H9 (cell line): Measurements from ENCODE around the gene SMIM14. TPM values are rescaled to one million over a fixed set of nuclear protein-coding genes. Genes with fewer than 3 reads are reported as not detected.
A peak's percentile ranks its signal among the peaks of the same experiment; 100 is the strongest.

Experiments
- DNase-seq: peaks from one replicate; pipeline ENCODE4 v3.0.0-alpha.2; 2017
- H2AFZ ChIP-seq: one replicate; pipeline ENCODE4 v1.6.1; 2013; ENCODE audit warnings: mild to moderate bottlenecking, low read length, control low read depth, moderate library complexity
- H2AK5ac ChIP-seq: 2 replicates; pipeline ENCODE4 v1.6.1; 2013; ENCODE audit warnings: low read length, control low read depth, mixed read lengths; ENCODE audit not compliant: insufficient read length
- H2BK120ac ChIP-seq: one replicate; pipeline ENCODE4 v1.6.1; 2013; ENCODE audit warnings: low read depth, mild to moderate bottlenecking, low read length, control low read depth, inconsistent platforms; ENCODE audit not compliant: poor library complexity, severe bottlenecking
- H2BK12ac ChIP-seq: 2 replicates; pipeline ENCODE4 v1.6.1; 2013; ENCODE audit warnings: low read length, control low read depth, mixed read lengths, low read depth; ENCODE audit not compliant: insufficient read length
- H2BK15ac ChIP-seq: 2 replicates; pipeline ENCODE4 v1.6.1; 2013; ENCODE audit warnings: low read depth, low read length, control low read depth
- H2BK20ac ChIP-seq: one replicate; pipeline ENCODE4 v1.6.1; 2013; ENCODE audit warnings: low read depth, mild to moderate bottlenecking, low read length, control low read depth, inconsistent platforms; ENCODE audit not compliant: poor library complexity, severe bottlenecking
- H2BK5ac ChIP-seq: 2 replicates; pipeline ENCODE4 v1.6.1; 2013; ENCODE audit warnings: low read length, control low read depth, mixed read lengths; ENCODE audit not compliant: insufficient read length
- H3K14ac ChIP-seq: 2 replicates; pipeline ENCODE4 v1.6.1; 2013; ENCODE audit warnings: low read length, control low read depth; ENCODE audit not compliant: insufficient read depth
- H3K18ac ChIP-seq: 2 replicates; pipeline ENCODE4 v1.6.1; 2013; ENCODE audit warnings: low read depth, mild to moderate bottlenecking, mixed read lengths, low read length, control low read depth; ENCODE audit not compliant: insufficient read length
- H3K23ac ChIP-seq: 2 replicates; pipeline ENCODE4 v1.6.1; 2013; ENCODE audit warnings: low read length, control low read depth, mixed read lengths, low read depth; ENCODE audit not compliant: insufficient read length
- H3K23me2 ChIP-seq: 2 replicates; pipeline ENCODE4 v1.6.1; 2013; ENCODE audit warnings: low read depth, mild to moderate bottlenecking, mixed read lengths, low read length, control low read depth; ENCODE audit not compliant: insufficient read length, poor library complexity, severe bottlenecking
- H3K27ac ChIP-seq: 2 replicates; pipeline ENCODE4 v1.5.1; 2013; ENCODE audit warnings: low read length, control low read depth, mixed read lengths, low read depth; ENCODE audit not compliant: insufficient read length
- H3K27me3 ChIP-seq: 2 replicates; pipeline ENCODE4 v1.6.1; 2013; ENCODE audit warnings: low read length, control low read depth, inconsistent platforms; ENCODE audit not compliant: insufficient read depth
- H3K4ac ChIP-seq: 2 replicates; pipeline ENCODE4 v1.6.1; 2013; ENCODE audit warnings: low read depth, mild to moderate bottlenecking, control low read depth, inconsistent platforms, low read length, moderate library complexity
- H3K4me1 ChIP-seq: 2 replicates; pipeline ENCODE4 v1.6.1; 2013; ENCODE audit warnings: low read length, control low read depth, inconsistent platforms; ENCODE audit not compliant: insufficient read depth
- H3K4me2 ChIP-seq: 2 replicates; pipeline ENCODE4 v1.6.1; 2013; ENCODE audit warnings: low read length, control low read depth, mixed read lengths; ENCODE audit not compliant: insufficient read length, insufficient read depth
- H3K56ac ChIP-seq: 2 replicates; pipeline ENCODE4 v1.6.1; 2013; ENCODE audit warnings: low read depth, mild to moderate bottlenecking, mixed read lengths, low read length, control low read depth; ENCODE audit not compliant: insufficient read length
- H3K79me1 ChIP-seq: 2 replicates; pipeline ENCODE4 v1.6.1; 2013; ENCODE audit warnings: low read depth, mild to moderate bottlenecking, moderate library complexity, low read length, control low read depth, inconsistent platforms; ENCODE audit not compliant: insufficient read depth, poor library complexity, severe bottlenecking
- H3K79me2 ChIP-seq: 2 replicates; pipeline ENCODE4 v1.6.1; 2013; ENCODE audit warnings: low read length, control low read depth, inconsistent platforms; ENCODE audit not compliant: insufficient read depth
- H3K9ac ChIP-seq: 2 replicates; pipeline ENCODE4 v1.6.1; 2013; ENCODE audit warnings: low read length, control low read depth, mixed read lengths; ENCODE audit not compliant: insufficient read length; ENCODE audit errors: extremely low read depth
- H3K9me3 ChIP-seq: one replicate; pipeline ENCODE4 v1.6.1; 2013; ENCODE audit warnings: low read depth, low read length, inconsistent platforms; ENCODE audit not compliant: control insufficient read depth
- H3T11ph ChIP-seq: one replicate; pipeline ENCODE4 v1.6.1; 2013; ENCODE audit warnings: mild to moderate bottlenecking, low read length, control low read depth, inconsistent platforms
- H4K20me1 ChIP-seq: one replicate; pipeline ENCODE4 v1.6.1; 2013; ENCODE audit not compliant: control insufficient read depth, insufficient read length, insufficient read depth
- H4K5ac ChIP-seq: 2 replicates; pipeline ENCODE4 v1.6.1; 2013; ENCODE audit warnings: low read depth, mild to moderate bottlenecking, mixed read lengths, low read length, control low read depth; ENCODE audit not compliant: insufficient read length
- H4K8ac ChIP-seq: replicated peaks from 2 replicates; pipeline ENCODE4 v1.6.1; 2013; ENCODE audit warnings: low read length, control low read depth, mixed read lengths, low read depth; ENCODE audit not compliant: insufficient read length
- H4K91ac ChIP-seq: 2 replicates; pipeline ENCODE4 v1.6.1; 2013; ENCODE audit warnings: low read depth, mild to moderate bottlenecking, moderate library complexity, mixed read lengths, low read length, control low read depth; ENCODE audit not compliant: insufficient read length
- H3K27ac Mint-ChIP-seq, 3 experiments: 2 replicates in 2 of 3; 3 replicates in 1 of 3; pipeline ENCODE4 v1.8.0; 2020 to 2021; ENCODE audit warnings: mixed read lengths in 3 of 3, mild to moderate bottlenecking in 1 of 3, moderate library complexity in 1 of 3
- H3K27me3 Mint-ChIP-seq: 2 replicates; pipeline ENCODE4 v1.8.0; 2021; ENCODE audit warnings: low read depth, mild to moderate bottlenecking, moderate library complexity, mixed read lengths
- H3K36me3 Mint-ChIP-seq, 3 experiments: 2 replicates in 2 of 3; 3 replicates in 1 of 3; pipeline ENCODE4 v1.8.0; 2020 to 2021; ENCODE audit warnings: low read depth in 3 of 3, mixed read lengths in 3 of 3; ENCODE audit not compliant: insufficient read depth in 1 of 3
- H3K4me1 Mint-ChIP-seq, 2 experiments: 2 replicates each; pipeline ENCODE4 v1.8.0; 2020; ENCODE audit warnings: mixed read lengths in 2 of 2
- H3K4me3 Mint-ChIP-seq, 2 experiments: 2 replicates in 1 of 2; 3 replicates in 1 of 2; pipeline ENCODE4 v1.8.0; 2020 to 2021; ENCODE audit warnings: mild to moderate bottlenecking in 2 of 2, mixed read lengths in 2 of 2, moderate library complexity in 1 of 2
- H3K9me3 Mint-ChIP-seq, 2 experiments: 2 replicates in 1 of 2; 3 replicates in 1 of 2; pipeline ENCODE4 v1.8.0; 2020; ENCODE audit warnings: mild to moderate bottlenecking in 2 of 2, mixed read lengths in 2 of 2, moderate library complexity in 1 of 2
- WGBS: extraction: QIAGEN DNeasy Blood & Tissue Kit; methylation state at CpG from one replicate; pipeline ENCODE4 v1.1.7; 2013; ENCODE audit warnings: missing lambda C conversion rate, low lambda C conversion rate, mixed read lengths; ENCODE audit not compliant: insufficient read length; ENCODE audit errors: extremely low coverage; 5-methylcytosine and 5-hydroxymethylcytosine counted together
- total RNA-seq: library from RNA; stranded (reverse); gene quantifications from 2 replicates; pipeline ENCODE4 v1.2.1, GENCODE V29; 2021
- TF ChIP-seq, protein P1 (sequence below): fragments of 200-600 bp; sonication (generic); conservative IDR thresholded peaks from 3 replicates; pipeline ENCODE4 v1.8.0; 2021; ENCODE audit warnings: antibody characterized with exemption, mild to moderate bottlenecking

The SMIM14 gene
- total RNA-seq, 1 experiment from 2014 or later: 19.4 TPM

DNA sequence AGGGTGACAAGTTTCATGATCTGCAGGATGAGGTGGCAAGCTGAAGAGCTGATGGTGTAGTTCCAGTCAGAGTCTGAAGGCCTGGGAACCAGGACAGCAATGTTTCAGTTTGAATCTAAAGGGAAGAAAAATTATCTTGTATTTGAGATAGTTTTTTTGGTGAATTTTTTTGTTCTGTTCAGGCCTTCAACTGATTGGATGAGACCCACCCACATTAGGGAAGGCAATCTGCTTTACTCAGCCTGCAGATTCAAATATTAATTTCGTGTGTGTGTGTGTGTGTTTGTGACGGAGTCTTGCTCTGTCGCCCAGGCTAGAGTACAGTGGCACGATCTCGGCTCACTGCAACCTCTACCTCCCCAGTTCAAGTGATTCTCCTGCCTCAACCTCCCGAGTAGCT lies 22.1 kb upstream of the SMIM14 start:
- Histone ChIP-seq H2BK20ac (no peak overlapping the region), H4K8ac (no peak overlapping the region), H3K18ac (no peak overlapping the region), H4K91ac (no peak overlapping the region), H2BK5ac (no peak overlapping the region), H3K9ac (no peak overlapping the region), H2BK120ac (no peak overlapping the region), H3K4me2 (no peak overlapping the region), H4K5ac (no peak overlapping the region), H3K9me3 (no peaks in the 10 kb centered on the region), H3K23me2 (no peaks in the 10 kb centered on the region), H3K79me1 (no peaks in the 10 kb centered on the region), H3K23ac (no peak overlapping the region), H4K20me1 (no peaks in the 10 kb centered on the region), H2AK5ac (no peak overlapping the region), H2BK15ac (no peak overlapping the region), H3K4me1 (no peaks in the 10 kb centered on the region), H2AFZ (no peak overlapping the region), H3K27me3 (no peaks in the 10 kb centered on the region), H3K4ac (no peak overlapping the region), H3T11ph (no peak overlapping the region), H2BK12ac (no peak overlapping the region), H3K56ac (no peak overlapping the region), H3K27ac (no peak overlapping the region), H3K14ac (no peak overlapping the region), H3K79me2 (no peaks in the 10 kb centered on the region)
- no peaks in the 10 kb centered on the region for H3K9me3 Mint-ChIP-seq
- no peaks in the 10 kb centered on the region for H3K27me3 Mint-ChIP-seq
- H3K36me3 Mint-ChIP-seq: peaks cover 0 to 5% (median 0%) of the 10 kb centered on the region in 3 experiments; a peak in 1 of 7 replicates
- no peaks in the 10 kb centered on the region for H3K4me1 Mint-ChIP-seq
- no peak for DNase-seq
- H3K27ac Mint-ChIP-seq: peak overlapping the region in 1 of 3 experiments; percentile 83; a peak in 1 of 7 replicates
- no CpG with 5 or more reads among the region's 6 CpGs for WGBS
- no peak overlapping the region for H3K4me3 Mint-ChIP-seq
- TF ChIP-seq, protein P1, sequence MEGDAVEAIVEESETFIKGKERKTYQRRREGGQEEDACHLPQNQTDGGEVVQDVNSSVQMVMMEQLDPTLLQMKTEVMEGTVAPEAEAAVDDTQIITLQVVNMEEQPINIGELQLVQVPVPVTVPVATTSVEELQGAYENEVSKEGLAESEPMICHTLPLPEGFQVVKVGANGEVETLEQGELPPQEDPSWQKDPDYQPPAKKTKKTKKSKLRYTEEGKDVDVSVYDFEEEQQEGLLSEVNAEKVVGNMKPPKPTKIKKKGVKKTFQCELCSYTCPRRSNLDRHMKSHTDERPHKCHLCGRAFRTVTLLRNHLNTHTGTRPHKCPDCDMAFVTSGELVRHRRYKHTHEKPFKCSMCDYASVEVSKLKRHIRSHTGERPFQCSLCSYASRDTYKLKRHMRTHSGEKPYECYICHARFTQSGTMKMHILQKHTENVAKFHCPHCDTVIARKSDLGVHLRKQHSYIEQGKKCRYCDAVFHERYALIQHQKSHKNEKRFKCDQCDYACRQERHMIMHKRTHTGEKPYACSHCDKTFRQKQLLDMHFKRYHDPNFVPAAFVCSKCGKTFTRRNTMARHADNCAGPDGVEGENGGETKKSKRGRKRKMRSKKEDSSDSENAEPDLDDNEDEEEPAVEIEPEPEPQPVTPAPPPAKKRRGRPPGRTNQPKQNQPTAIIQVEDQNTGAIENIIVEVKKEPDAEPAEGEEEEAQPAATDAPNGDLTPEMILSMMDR: no peak
